HG03108 (cell line): ENCODE results near the gene NACA2.
"Not testable (repeated sequence)": the region's sequence is repeated elsewhere in the genome, so short reads cannot be mapped to it uniquely, and the experiment has no call there.

Experiments used
- ATAC-seq: cut with Tn5 transposase; IDR thresholded peaks from one replicate; pipeline ENCODE4 v1.9.1; 2021; ENCODE audit warnings: moderate library complexity; ENCODE audit not compliant: unreplicated experiment

The NACA2 gene

DNA sequence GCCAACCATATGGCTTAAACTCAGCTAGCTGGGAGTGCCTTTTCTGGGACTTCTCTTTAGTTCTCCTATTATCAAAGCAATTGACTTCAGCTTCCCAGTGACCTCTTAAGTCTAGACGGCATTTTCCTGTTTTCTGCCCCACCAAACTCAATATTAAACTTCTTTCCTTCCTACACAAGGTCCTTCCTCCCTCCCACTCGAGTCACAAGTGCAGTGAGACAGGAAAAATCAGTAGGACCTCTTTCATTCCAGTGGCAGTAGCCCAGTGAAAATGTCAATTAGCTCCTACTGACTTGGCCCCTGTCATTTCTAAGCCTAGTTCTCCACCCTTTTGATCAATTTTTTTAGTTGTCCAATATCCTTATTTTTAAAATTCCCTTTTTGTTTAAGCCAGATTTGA, 9.6 kb upstream of the NACA2 start:
- no peak for ATAC-seq

DNA sequence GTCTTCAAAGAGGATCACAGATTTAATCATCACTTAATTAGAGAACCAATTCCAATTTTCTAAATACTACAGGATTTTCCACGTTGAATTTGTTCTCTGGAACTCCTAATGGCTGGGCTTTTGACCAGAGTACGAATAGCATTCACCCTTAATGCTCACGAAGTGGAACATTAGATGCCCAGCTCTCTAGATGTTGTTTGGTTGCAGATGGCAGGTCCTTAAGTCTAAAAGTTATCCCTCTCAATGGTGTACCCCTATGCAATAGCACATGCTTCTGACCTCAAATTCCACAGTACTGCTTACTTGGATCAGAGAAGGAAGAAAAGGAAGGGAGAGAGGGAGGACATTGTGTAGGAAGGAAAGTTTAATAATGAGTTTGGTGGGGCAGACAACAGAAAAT, 8.6 kb upstream of the NACA2 start:
- ATAC-seq = no peak

DNA sequence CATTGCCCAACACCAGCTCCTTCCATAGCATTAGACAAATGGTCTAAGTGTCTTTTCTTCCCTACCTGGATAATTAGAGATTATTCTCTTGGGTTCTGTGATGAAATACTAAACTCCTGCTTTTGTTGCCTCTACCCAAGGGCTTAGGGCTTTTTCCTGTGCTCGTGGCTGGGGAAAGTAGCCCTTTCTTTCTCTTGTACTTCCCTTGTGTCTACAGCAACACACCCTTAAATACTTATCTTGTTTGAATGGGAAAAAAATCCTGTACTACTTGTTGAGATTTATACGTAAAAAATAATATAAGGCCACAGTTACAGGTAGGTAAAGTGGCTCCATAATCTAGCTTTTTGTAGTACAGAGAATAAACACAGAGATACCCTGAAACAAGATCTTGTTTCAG, 7.0 kb upstream of the NACA2 start:
- no peak for ATAC-seq

DNA sequence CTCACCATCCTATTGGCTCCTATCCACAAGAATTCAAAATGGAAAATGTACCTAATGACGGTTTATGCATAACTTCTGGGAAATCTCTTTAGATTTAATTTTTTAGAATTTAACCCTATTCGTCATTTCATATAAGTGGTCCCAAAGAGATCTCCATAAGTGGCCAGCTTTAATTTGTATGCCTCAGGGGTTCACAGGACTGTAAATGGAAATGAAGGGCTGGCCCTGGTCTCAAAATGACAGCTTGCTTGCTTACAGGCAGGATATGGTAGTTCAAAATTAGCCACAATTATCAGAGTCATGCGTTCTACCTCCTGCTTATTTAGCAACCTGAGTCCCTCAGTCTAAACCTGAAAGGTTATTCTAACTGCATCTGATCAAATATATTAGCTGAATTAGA, 6.6 kb upstream of the NACA2 start:
- ATAC-seq = no peak

DNA sequence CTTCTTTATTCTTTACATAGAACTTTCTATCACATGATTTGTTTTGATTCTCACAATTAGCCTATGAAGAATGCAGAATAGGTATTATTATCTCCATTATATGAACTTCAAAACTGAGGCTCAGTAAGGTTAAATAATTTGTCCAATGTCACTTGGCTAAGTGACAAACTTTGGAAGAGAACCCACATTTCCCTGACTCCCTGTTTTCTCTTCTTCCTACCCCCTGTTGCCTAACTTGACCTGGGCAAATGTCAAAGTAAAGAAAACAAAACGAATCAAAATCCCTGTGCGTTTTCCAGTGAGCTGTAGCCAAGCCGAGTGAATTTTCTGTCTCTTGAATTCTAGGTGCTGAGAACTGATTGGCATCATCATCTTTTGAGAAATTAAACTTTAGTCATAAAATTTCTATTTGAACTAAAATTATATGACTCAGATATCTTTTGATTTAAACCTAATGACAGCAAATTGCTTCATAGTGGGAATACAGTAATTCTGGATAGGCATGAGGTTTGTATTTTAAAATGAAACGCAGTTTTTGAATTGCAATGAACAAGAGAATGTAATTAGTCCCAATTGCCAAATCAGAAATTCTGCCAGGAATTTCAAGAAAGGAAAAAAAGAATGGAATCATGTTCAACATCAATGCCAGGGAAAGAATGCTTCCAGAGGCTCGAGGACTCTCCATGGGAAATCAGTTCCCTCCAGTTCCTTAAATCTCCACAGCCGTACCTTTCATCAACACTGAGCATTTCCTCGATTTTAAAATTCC, 4.6 kb upstream of the NACA2 start:
- ATAC-seq = no peak

DNA sequence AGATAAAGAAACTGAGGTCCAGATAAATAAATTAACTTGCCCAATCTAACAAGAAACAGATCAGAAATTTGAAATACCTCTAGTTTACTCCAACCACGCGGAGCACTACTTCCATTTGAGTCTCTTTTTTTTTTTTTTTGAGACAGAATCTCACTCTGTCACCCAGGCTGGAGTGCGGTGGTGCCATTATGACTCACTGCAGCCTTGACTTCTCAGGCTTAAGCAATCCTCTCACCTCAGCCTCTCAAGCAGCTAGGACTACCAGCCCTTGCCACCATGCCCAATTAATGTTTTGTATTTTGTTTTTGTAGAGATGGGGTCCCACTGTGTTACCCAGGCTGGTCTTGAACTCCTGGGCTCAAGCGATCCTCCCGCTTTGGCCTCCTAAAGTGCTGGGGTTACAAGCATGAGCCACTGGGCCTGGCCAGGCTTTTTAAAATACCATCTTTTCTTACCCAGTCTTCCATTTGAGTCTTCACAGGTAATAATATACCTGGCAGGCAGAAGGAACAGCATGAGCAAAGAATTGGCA, 3.3 kb upstream of the NACA2 start:
- ATAC-seq = no peak

DNA sequence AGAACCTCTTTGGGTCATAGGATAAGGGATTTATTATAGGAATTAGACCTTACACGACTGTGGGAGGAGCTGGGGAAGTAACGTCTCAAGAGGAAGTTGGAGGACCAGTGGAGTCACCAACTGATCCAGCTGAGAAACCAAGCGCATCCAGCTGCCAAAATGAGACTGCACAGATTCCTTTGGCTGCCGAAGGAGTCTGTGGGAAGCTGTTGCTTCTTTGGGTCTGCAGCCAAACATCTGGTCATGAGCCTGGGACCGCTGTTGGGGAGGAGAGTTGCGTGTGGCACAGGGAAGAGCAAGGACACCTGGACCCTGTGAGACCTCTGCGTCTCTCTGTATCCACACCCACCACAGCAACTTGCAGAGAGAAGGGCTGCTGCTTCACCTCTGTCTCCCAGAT, 2.4 kb upstream of the NACA2 start:
- ATAC-seq = no peak

DNA sequence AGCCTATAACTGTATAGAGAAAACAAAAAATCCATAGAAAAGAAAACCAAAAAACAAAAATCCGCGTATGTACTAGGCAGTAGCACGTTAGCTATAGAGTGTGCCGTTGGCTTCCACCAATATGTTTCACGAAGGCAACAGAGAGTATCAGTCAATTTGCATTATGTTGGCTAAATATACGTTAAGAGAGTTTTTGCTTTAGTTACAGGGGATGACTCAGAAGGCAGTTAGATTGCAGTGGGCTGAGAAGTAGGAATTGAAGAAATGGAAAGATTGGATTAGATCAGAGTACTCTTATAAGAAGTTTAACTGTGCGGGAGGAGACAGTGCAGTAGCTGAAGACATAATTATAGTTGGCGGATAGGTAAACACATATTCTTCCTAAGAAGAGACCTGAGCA, 911 bp upstream of the NACA2 start:
- ATAC-seq = no peak

DNA sequence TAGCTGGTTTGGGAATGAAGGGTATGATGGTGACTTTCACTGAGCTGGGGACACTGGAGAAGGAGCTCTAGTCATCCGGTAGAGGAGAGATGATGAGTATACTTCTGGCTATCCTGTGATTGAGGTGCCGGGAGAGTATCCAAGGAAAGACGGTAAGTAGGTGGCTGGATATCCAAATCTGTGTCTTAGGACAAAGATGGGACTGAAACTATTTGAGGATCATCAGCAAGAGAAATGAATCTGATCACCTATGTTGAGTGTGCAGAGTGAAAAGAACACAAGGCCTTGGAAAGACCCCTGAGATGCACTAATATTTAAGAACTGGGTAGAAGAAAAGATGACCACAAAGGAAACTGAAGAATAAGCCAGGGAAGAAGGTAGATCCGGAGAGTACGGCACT, 1.0 kb downstream of the NACA2 start:
- ATAC-seq = no peak

DNA sequence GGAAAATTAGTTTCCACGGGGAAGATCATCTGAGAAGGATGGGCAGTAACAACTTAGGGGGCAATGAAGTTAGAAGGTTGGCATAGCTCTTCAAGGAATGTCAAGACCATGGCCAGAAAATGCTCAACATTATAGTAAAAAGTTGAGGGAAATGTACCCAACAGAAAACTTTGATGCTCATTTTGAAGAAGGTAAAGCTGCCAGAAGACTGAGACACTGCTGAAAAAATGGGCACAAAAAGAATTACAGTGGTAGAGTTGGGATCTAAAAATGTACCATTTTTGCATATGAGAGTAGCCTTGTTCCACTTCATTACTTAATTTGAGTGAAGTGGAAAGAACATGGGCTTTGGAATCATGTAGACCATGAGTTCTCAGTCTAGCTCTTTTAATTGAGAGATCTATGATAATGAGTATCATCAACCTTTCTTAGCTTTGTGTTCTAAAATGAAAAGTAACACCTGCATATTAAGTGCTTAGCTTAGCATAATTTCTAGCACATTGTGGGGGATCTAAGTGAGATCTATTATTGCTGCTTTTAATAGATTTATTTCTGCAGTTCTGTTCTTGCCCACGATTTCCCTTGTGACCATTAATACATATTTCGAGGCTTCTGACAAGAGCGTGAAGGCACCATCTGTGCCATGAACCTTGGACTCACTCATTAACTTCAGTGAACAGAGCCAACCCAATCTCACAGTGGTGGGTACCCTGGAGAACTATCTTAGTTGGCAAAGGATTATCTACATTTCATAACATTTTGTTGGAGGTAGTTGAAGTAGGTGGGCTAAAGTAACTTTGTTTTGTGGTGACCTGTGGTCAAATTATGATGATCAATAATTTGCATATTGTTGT, 3.0 kb downstream of the NACA2 start:
- ATAC-seq = no peak

DNA sequence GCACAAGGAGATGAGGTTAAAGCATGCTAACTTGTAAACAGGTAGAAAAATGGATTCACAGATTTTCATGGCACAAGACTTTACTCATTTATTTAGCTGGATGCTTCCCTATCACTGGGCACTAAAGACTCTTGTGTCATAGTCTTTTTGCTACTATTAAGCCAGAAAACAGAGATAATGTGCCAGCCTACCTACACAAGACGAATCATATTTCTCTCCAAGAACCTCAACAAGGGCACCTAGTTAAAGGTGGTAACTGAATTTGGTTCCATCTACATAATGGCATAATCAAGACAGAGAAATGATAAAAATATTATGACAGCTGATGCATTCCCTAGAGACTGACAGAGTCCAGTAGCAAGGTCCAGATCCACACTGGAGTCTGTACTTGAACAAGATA, 3.8 kb downstream of the NACA2 start:
- ATAC-seq = no peak

DNA sequence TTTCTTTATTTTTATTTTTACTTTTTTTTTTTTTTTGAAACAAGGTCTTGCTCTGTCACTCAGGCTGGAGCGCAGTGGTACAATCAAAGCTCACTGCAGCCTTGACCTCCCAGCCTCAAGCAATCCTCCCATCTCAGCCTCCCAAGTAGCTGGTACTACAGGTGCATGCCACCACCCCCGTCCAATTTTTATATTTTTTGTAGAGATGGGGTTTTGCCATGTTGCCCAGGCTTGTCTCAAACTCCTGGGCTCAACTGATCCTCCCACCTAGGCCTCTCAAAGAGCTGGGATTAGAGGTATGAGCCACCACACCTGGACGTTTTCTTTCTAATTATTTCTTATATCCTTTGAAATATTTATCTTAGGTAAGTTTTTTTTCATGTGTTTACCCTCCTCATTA, 4.4 kb downstream of the NACA2 start:
- ATAC-seq = not testable (repeated sequence)

DNA sequence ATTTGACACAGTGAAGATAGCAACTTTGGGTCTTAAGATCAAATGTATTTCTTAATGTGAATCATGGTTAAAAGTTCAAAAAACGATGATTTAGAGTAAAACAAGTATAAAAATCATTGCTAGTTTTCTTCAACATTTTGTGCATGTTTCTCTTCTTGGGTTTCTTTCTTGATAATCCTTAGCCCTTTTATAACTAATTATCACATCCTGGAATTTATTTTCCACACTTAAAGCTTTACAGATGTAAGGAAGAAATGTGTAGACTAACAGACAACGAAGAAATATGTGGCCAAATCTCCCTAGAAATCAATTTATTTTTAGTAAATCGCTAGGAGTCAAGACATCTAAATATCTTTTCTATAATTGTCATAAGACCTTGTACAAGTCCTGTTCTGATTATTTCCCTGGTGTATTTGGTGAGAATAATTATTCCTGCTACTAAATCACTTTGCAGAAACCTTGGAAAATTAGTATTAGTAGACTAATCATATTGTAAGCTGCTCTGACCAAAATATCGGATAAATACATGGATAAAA, 4.9 kb downstream of the NACA2 start:
- ATAC-seq = no peak

DNA sequence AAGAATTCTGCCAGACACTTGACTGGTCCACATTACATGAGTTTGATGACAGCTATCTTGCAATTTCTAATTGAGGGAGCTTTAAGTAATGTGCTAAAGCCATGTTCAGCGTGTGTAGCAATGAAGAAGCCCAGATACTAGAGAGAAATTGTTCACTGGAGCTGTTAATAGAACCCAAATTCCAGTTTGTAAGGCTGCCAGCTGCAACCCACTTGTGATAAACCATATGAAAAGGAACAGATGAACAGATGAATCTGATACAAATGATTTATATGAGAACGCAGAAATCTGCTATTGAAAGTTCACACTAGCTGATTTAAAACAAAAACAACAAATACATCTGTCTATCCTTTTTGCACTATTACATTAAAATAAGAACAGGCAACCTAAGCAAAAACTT, 6.2 kb downstream of the NACA2 start:
- no peak for ATAC-seq

DNA sequence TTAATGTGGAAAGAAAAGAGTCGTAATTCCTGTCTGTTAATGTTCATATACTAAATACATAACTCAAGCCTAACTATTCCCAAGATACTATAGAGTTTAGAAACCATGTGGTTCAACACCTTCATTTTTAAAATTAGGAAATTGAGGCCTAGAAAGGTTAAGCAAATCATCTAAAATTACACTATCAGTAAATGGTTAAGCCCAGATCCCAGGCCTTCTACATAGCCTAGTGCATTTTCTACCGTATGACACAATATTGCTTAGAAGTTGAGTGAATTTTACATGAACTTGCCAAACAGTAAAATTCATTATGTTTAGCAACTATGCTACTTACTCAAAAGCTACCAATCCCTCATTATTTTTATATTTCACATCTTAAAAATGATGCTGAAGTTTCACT, 6.8 kb downstream of the NACA2 start:
- ATAC-seq = no peak

DNA sequence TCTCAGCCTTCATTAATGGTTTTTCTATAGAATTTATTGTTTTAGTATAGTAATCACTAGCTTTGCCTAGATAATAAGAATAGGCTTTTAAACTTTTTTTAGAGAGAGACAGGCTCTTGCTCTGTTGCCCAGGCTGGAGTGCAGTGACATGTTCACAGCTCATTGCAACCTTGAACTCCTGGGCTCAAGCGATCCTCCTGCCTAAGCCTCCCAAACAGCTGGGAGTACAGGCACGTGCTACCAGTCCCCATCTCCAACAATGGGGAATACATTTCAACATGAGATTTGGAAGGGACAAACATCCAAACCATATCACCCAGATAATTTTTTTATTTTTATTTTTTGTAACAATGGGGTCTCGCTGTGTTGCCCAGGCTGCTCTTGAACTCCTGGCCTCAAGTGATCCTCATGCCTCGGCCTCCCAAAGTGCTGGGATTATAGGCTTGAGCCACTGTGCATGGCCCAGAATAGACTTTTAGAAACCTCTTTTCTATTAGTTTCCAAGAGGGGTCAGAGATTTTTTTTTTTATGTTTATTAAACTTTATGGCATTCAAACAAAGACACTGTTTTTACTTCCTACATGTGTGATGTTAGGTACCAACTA, 7.3 kb downstream of the NACA2 start:
- ATAC-seq = no peak

DNA sequence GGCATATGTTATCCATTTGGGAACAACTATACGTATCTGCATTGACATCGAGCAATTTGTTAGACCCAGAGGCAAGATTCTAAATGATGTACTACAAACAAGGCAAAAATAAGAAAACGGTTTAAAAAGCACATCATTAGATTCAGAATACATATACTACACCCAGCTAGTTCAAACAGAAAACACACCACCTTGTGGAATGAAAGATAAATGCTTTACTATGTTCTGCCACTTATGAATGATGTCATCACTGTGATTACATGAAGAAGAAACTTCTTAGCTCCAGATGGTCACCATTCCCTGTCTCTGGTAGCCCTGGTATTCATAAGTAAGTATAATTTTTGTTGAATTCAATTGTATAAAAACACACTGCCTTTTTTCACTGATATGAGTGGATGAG, 7.8 kb downstream of the NACA2 start:
- no peak for ATAC-seq

DNA sequence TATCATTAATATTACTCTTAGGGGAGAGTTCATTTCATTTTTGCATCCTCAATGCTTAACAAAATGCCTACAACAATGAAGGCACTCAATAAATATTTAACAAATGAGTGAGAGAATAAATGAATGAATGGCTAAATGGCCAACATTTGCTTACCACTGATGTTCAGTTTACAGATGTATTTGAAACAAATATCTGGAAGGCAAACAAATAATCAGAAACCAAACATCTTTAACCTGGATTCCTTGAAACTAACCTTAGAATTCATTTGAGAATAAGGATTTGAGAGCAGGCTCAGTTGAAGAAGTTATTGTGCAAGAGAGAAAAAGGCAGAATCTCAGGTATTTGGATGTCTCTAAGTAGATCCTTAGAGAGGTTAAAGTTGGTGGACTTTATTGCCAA, 8.4 kb downstream of the NACA2 start:
- ATAC-seq = no peak

DNA sequence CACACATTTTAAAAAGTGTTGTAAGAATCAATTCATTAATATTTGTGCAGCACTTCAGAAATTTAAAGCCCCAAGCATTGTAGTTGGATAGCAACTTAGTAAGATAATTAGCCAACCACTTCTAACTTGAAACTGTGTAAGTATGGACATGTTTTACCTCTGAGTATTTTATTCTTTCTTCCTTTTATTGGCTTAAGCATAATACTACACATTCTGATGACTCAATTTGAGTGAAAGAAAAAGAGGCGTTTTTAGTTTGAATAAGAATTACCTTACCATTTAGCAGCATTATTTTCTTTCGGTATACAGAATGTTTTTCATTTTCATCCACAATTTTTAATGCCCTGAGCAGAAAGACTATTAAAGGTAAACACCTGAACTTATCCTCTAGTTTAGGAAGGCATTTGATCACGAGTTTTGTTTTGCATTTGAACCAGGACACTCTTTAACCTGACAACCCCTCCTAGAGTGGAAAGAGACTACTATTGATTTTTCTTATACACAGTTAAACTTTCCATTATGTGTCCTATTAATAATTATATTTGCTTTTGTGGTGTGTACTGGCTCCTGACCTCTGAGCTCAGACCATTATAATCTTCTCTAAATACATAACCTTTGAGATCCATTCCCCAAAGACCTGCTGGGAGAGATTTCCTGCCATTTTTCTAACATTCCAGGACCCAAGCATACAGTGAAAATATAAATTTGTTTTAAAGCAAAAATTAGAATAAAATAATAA, 9.2 kb downstream of the NACA2 start:
- no peak for ATAC-seq

DNA sequence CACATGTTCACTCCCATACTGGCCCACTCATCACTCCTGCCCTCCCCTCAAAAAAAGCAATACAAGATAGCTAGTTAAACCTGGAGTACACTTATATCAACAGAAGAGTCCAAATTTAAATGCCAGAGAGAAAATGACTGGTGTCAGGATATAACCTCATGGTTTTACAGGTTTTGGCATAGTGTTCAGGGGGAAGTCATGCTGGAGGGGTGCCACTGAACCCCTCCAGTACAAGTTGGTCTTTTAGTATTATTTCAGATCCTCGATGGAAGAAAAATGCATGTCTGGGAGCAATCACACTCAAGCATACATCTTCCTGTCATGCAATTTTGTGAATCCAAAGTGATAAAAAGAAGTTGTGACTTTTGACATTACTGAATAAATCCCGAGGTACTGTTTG, 10.5 kb downstream of the NACA2 start:
- no peak for ATAC-seq

DNA sequence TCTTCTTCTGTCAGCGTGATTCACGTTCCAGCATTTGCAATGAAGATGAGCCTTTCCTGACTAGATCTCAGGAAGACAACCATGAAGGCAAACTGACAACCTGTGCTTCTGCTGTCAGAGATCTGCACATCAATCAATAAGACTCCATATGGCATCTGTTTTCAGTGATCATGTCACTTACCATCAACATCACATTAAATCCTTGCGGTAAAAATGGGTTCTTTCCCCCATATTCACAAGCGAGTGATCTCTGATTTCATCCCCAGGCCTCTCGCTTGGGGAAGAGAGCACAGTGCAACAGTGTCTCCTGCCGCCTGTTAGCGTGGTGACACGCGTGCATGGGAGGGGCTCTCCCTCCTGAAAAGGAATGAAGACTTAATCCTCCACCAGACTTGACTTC, 11.1 kb downstream of the NACA2 start:
- no peak for ATAC-seq
